ENCODE results near the gene RRM2. TPM values are rescaled to one million over a fixed set of nuclear protein-coding genes. Genes with fewer than 3 reads are reported as not detected.

Gene RRM2
- total RNA-seq, 1 donor from 2014 or later, result 21.2 TPM

GRCh38 chr2:10076988-10077527 is 45.5 kb upstream of the RRM2 start:
- DNase-seq, result no peak
- Mint-ChIP-seq H3K4me1 (ENCODE audit: low read depth, unreplicated experiment) (peaks cover 9% of the 10 kb centered on the region), H3K36me3 (ENCODE audit: unreplicated experiment) (no peaks in the 10 kb centered on the region), H3K27me3 (ENCODE audit: unreplicated experiment) (peaks cover 24% of the 10 kb centered on the region), H3K4me3 (ENCODE audit: unreplicated experiment) (no peak overlapping the region), H3K27ac (ENCODE audit: unreplicated experiment) (no peak overlapping the region), H3K9me3 (ENCODE audit: unreplicated experiment) (peaks cover 7% of the 10 kb centered on the region)
- TF ChIP-seq, protein P1, sequence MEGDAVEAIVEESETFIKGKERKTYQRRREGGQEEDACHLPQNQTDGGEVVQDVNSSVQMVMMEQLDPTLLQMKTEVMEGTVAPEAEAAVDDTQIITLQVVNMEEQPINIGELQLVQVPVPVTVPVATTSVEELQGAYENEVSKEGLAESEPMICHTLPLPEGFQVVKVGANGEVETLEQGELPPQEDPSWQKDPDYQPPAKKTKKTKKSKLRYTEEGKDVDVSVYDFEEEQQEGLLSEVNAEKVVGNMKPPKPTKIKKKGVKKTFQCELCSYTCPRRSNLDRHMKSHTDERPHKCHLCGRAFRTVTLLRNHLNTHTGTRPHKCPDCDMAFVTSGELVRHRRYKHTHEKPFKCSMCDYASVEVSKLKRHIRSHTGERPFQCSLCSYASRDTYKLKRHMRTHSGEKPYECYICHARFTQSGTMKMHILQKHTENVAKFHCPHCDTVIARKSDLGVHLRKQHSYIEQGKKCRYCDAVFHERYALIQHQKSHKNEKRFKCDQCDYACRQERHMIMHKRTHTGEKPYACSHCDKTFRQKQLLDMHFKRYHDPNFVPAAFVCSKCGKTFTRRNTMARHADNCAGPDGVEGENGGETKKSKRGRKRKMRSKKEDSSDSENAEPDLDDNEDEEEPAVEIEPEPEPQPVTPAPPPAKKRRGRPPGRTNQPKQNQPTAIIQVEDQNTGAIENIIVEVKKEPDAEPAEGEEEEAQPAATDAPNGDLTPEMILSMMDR (IDR thresholded peaks at IDR 0.05; ENCODE audit: partially characterized antibody, unreplicated experiment), result no peak

DNA sequence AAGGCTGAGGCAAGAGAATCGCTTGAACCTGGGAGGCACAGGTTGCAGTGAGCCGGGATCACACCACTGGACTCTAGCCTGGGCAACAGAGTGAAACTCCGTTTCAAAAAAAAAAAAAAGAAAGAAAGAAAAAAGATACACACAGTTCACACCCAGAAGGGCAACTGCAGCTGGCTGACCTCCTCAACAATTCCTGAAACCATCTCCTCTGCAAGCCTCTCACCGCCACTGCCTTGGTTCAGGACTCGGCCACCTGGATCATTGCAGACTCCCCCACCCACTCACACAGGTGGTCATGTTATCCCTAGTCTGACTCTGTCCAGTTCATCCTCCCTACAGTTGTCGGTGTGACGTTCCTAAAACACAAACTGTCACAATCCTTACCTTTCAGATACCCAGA is 44.5 kb upstream of the RRM2 start:
- H3K4me1 Mint-ChIP-seq (ENCODE audit: low read depth, unreplicated experiment), result peaks cover 9% of the 10 kb centered on the region
- no peaks in the 10 kb centered on the region for H3K36me3 Mint-ChIP-seq (ENCODE audit: unreplicated experiment)
- TF ChIP-seq, protein P1 (IDR thresholded peaks at IDR 0.05; ENCODE audit: partially characterized antibody, unreplicated experiment), result no peak
- H3K9me3 Mint-ChIP-seq (ENCODE audit: unreplicated experiment), result peaks cover 7% of the 10 kb centered on the region
- H3K4me3 Mint-ChIP-seq (ENCODE audit: unreplicated experiment), result no peak overlapping the region
- peaks cover 22% of the 10 kb centered on the region for H3K27me3 Mint-ChIP-seq (ENCODE audit: unreplicated experiment)
- DNase-seq, result no peak
- H3K27ac Mint-ChIP-seq (ENCODE audit: unreplicated experiment), result no peak overlapping the region

DNA sequence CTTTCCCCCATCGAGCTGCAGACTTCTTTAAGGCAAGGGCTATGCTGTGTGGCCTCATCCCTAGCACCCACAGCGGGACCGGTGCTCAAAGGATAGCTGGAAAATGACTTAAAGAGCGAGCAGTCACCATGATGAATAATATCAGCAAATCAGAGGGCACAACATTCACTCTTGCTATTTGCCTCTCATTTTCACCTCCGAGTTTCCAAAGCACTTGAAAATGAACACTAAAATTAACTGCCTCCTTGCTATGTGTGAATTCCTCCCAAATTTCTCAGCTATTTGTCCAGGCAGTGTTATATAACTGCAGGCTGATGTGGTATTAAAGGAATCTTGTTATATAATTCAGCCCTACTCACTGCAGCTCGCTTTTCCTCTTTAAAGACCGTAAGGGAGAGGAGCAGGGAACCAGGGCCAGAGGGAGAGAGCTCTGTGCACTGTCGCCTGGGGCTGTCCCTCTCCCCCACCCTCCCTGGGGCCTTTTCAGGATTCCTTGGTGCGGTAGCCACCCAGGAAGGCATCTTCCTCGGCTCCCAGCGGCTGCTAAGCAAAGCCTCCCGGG is 43.8 kb upstream of the RRM2 start:
- peaks cover 4% of the 10 kb centered on the region for H3K4me1 Mint-ChIP-seq (ENCODE audit: low read depth, unreplicated experiment)
- H3K27me3 Mint-ChIP-seq (ENCODE audit: unreplicated experiment), result peaks cover 24% of the 10 kb centered on the region
- TF ChIP-seq, protein P1 (IDR thresholded peaks at IDR 0.05; ENCODE audit: partially characterized antibody, unreplicated experiment), result no peak
- H3K4me3 Mint-ChIP-seq (ENCODE audit: unreplicated experiment), result peak overlapping the region; percentile 85
- no peak for DNase-seq
- H3K36me3 Mint-ChIP-seq (ENCODE audit: unreplicated experiment), result no peaks in the 10 kb centered on the region
- H3K9me3 Mint-ChIP-seq (ENCODE audit: unreplicated experiment), result peaks cover 7% of the 10 kb centered on the region
- no peak overlapping the region for H3K27ac Mint-ChIP-seq (ENCODE audit: unreplicated experiment)

DNA sequence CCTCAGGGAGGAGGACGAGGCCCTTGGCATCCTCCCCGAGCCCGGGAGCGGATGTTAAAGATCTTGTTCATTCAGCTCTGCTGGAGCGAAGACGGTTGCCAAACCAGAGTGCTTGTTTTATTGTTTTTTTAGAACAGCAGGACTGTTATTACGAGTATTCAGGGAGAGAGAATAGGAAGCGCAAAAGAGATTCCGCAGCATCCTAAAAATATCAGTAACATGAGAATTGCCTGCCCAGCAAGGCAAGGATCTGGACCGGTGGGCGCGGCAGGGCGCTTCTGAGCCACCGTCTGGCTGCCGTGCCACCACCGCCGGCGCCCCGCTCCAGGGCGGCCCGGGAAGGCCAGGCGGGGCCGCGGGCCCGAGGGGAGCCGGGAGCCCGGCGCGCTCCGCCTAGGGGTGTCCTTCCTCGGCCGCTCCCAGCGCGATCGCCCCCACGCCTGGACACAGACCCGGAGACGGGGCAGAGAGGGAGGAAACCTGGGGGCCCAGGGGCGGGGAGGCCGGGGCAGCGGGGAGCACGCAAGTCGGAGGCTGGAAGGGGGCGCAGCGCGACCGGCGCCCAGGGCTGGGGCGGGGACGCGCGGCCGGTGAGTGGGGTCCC is 43.2 kb upstream of the RRM2 start:
- Mint-ChIP-seq H3K4me1 (ENCODE audit: low read depth, unreplicated experiment) (no peaks in the 10 kb centered on the region), H3K36me3 (ENCODE audit: unreplicated experiment) (no peaks in the 10 kb centered on the region), H3K27me3 (ENCODE audit: unreplicated experiment) (peaks cover 21% of the 10 kb centered on the region), H3K9me3 (ENCODE audit: unreplicated experiment) (peaks cover 4% of the 10 kb centered on the region), H3K4me3 (ENCODE audit: unreplicated experiment) (peak overlapping the region; percentile 85), H3K27ac (ENCODE audit: unreplicated experiment) (no peak overlapping the region)
- DNase-seq, result peak; percentile 40
- TF ChIP-seq, protein P1 (IDR thresholded peaks at IDR 0.05; ENCODE audit: partially characterized antibody, unreplicated experiment), result no peak

GRCh38 chr2:10079870-10080535 is 42.5 kb upstream of the RRM2 start, which contains the start of gene CYS1:
Gene CYS1, minus strand, starts transcription at chr2:10080411. Its CDS starts 188 bp downstream, at chr2:10080223.
- no peaks in the 10 kb centered on the region for H3K4me1 Mint-ChIP-seq (ENCODE audit: low read depth, unreplicated experiment)
- peak within 1 kb of the TSS; percentile 85 for H3K4me3 Mint-ChIP-seq (ENCODE audit: unreplicated experiment)
- TF ChIP-seq, protein P1 (IDR thresholded peaks at IDR 0.05; ENCODE audit: partially characterized antibody, unreplicated experiment), result no peak
- peaks cover 4% of the 10 kb centered on the region for H3K9me3 Mint-ChIP-seq (ENCODE audit: unreplicated experiment)
- H3K27me3 Mint-ChIP-seq (ENCODE audit: unreplicated experiment), result peaks cover 22% of the 10 kb centered on the region
- H3K36me3 Mint-ChIP-seq (ENCODE audit: unreplicated experiment), result no peaks in the 10 kb centered on the region
- H3K27ac Mint-ChIP-seq (ENCODE audit: unreplicated experiment), result no peak within 1 kb of the TSS
- peak; percentile 42 for DNase-seq
